HepG2 (cell line): ENCODE measurements around the gene TUBGCP4. TPM values are rescaled to one million over a fixed set of nuclear protein-coding genes. Genes with fewer than 3 reads are reported as not detected.

Source experiments
- CBFB ChIP-seq: sonication (generic); formaldehyde crosslinking; IDR thresholded peaks from 2 replicates; pipeline ENCODE4 v1.4.0; 2020; ENCODE audit warnings: missing genetic modification reagents
- CEBPB ChIP-seq: IDR thresholded peaks from 2 replicates; pipeline ENCODE4 v1.6.1; 2011; ENCODE audit warnings: low read depth, low read length, improper control_type of control experiment, borderline replicate concordance
- CENPBD1 ChIP-seq: sonication (generic); formaldehyde crosslinking; IDR thresholded peaks from 2 replicates; pipeline ENCODE4 v1.8.0; 2022; ENCODE audit warnings: missing genetic modification reagents, low read depth, mild to moderate bottlenecking, borderline replicate concordance
- CERS6 ChIP-seq: sonication (generic); formaldehyde crosslinking; IDR thresholded peaks from 2 replicates; pipeline ENCODE4 v1.5.0; 2020; ENCODE audit warnings: missing genetic modification reagents
- FOXP4 ChIP-seq: sonication (generic); formaldehyde crosslinking; IDR thresholded peaks from 2 replicates; pipeline ENCODE4 v1.4.0; 2020; ENCODE audit warnings: missing genetic modification reagents
- GATAD2A ChIP-seq: IDR thresholded peaks from 2 replicates; pipeline ENCODE4 v1.6.1; 2016
- MTF1 ChIP-seq: sonication (generic); formaldehyde crosslinking; IDR thresholded peaks from 2 replicates; pipeline ENCODE4 v1.5.0; 2020; ENCODE audit warnings: missing genetic modification reagents
- NFE2L2 ChIP-seq: fragments of 150-350 bp; IDR thresholded peaks from 2 replicates; pipeline ENCODE4 v1.6.1; 2014; ENCODE audit warnings: low read length
- NR2F6 ChIP-seq, 2 experiments: IDR thresholded peaks; 2 replicates each; pipeline ENCODE4 v1.6.1; 2016; ENCODE audit warnings: antibody characterized with exemption in 1 of 2, mild to moderate bottlenecking in 1 of 2
- RARA ChIP-seq: IDR thresholded peaks from 2 replicates; pipeline ENCODE4 v1.6.1; 2016; ENCODE audit warnings: missing genetic modification reagents, missing compliant biosample characterization
- SALL1 ChIP-seq: sonication (generic); formaldehyde crosslinking; IDR thresholded peaks from 2 replicates; pipeline ENCODE4 v1.8.0; 2022; ENCODE audit warnings: mild to moderate bottlenecking, missing genetic modification reagents
- SOX13 ChIP-seq, 3 experiments: fragments of 450-650 bp in 1 of 3; sonication (generic) in 1 of 3; formaldehyde crosslinking in 1 of 3; IDR thresholded peaks in 2 of 3; conservative IDR thresholded peaks in 1 of 3; 2 replicates each; pipeline versions ENCODE4 v1.5.0 to v1.6.1; 2016 to 2020; ENCODE audit warnings: antibody characterized with exemption in 1 of 3, mild to moderate bottlenecking in 1 of 3, missing compliant biosample characterization in 1 of 3, missing genetic modification reagents in 1 of 3, moderate library complexity in 1 of 3
- SOX6 ChIP-seq, 2 experiments: fragments of 450-650 bp in 1 of 2; sonication (generic) in 1 of 2; formaldehyde crosslinking in 1 of 2; IDR thresholded peaks; 2 replicates each; pipeline versions ENCODE4 v1.4.0 to v1.6.1; 2017 to 2020; ENCODE audit warnings: antibody characterized with exemption in 1 of 2, mild to moderate bottlenecking in 1 of 2, missing genetic modification reagents in 1 of 2
- SPEN ChIP-seq: sonication (generic); formaldehyde crosslinking; IDR thresholded peaks from 2 replicates; pipeline ENCODE4 v1.5.1; 2020; ENCODE audit warnings: low read depth, mild to moderate bottlenecking, missing genetic modification reagents
- SUZ12 ChIP-seq: fragments of 150-350 bp; IDR thresholded peaks from 2 replicates; pipeline ENCODE4 v1.6.1; 2014; ENCODE audit warnings: low read depth, low read length
- TCF7L2 ChIP-seq: IDR thresholded peaks from 2 replicates; pipeline ENCODE4 v1.6.1; 2011; ENCODE audit warnings: mild to moderate bottlenecking, low read depth, low read length, moderate library complexity
- ZFP36L1 ChIP-seq: sonication (generic); formaldehyde crosslinking; IDR thresholded peaks from 2 replicates; pipeline ENCODE4 v1.8.0; 2022; ENCODE audit warnings: mild to moderate bottlenecking, missing genetic modification reagents, moderate library complexity
- ZFP90 ChIP-seq: sonication (generic); formaldehyde crosslinking; IDR thresholded peaks from 2 replicates; pipeline ENCODE4 v1.8.0; 2022; ENCODE audit warnings: missing genetic modification reagents, mild to moderate bottlenecking, inconsistent platforms, borderline replicate concordance
- ZMAT3 ChIP-seq: sonication (generic); formaldehyde crosslinking; conservative IDR thresholded peaks from 2 replicates; pipeline ENCODE4 v1.7.0; 2021; ENCODE audit warnings: missing genetic modification reagents
- ZNF230 ChIP-seq: sonication (generic); formaldehyde crosslinking; IDR thresholded peaks from 2 replicates; pipeline ENCODE4 v1.4.0; 2020; ENCODE audit warnings: mild to moderate bottlenecking, missing genetic modification reagents
- ZNF3 ChIP-seq: IDR thresholded peaks from 2 replicates; pipeline ENCODE4 v1.7.0; 2017; ENCODE audit warnings: inconsistent platforms
- ZNF362 ChIP-seq: sonication (generic); formaldehyde crosslinking; IDR thresholded peaks from 2 replicates; pipeline ENCODE4 v1.4.0; 2020; ENCODE audit warnings: missing genetic modification reagents, mild to moderate bottlenecking, borderline replicate concordance
- ZNF441 ChIP-seq: sonication (generic); formaldehyde crosslinking; IDR thresholded peaks from 2 replicates; pipeline ENCODE4 v1.7.0; 2021; ENCODE audit warnings: missing genetic modification reagents, borderline replicate concordance
- ZNF761 ChIP-seq: sonication (generic); formaldehyde crosslinking; conservative IDR thresholded peaks from 2 replicates; pipeline ENCODE4 v1.4.0; 2020; ENCODE audit warnings: mild to moderate bottlenecking, missing genetic modification reagents
- ZNF770 ChIP-seq: sonication (generic); formaldehyde crosslinking; IDR thresholded peaks from 2 replicates; pipeline ENCODE4 v1.5.0; 2020; ENCODE audit warnings: mild to moderate bottlenecking, missing genetic modification reagents
- polyA plus RNA-seq, 8 experiments: library from polyadenylated mRNA; depleted of rRNA in 3 of 8; stranded (reverse) in 7 of 8; unstranded in 1 of 8; fragments of >200 nt; fragmentation: Illumina TruSeq in 4 of 8; extraction: Trizol in 4 of 8; gene quantifications; 2 replicates each; pipeline versions ENCODE4 v1.2.1 to v1.2.3, GENCODE V29; 2011 to 2016; ENCODE audit warnings: low read depth in 4 of 8, missing spikeins in 1 of 8, mixed read lengths in 1 of 8; ENCODE audit not compliant: insufficient read depth in 1 of 8
- total RNA-seq, 5 experiments: library from RNA; depleted of rRNA; stranded (reverse); fragments of >200 nt; fragmentation: Illumina TruSeq; extraction: Trizol; gene quantifications; 2 replicates each; pipeline ENCODE4 v1.2.3, GENCODE V29; 2016; ENCODE audit warnings: low read depth in 1 of 5

TUBGCP4 gene
- total and polyA plus RNA-seq, 2 of the 13 experiments (the other 11 are each of a cell fraction or from before 2014, with no cell fraction given), result 15.0 to 20.5 TPM

GRCh38 chr15:43439268-43439667 lies 68.4 kb downstream of the TUBGCP4 start (continued):
- no peak for TF ChIP-seq ZFP90 (CRISPR knock-in tag)
- TF ChIP-seq GATAD2A (CRISPR knock-in tag), result peak; percentile 64; the same call in 1 of the 2 replicates
- TF ChIP-seq CENPBD1, result no peak
- no peak for TF ChIP-seq CERS6 (CRISPR knock-in tag)
- TF ChIP-seq TCF7L2, result no peak
- TF ChIP-seq CEBPB, result peak; percentile 78; the same call in 1 of the 2 replicates
- TF ChIP-seq RARA, result peak; percentile 89
- TF ChIP-seq CBFB, result no peak
- no peak for TF ChIP-seq ZFP36L1 (CRISPR knock-in tag)
- no peak for TF ChIP-seq SOX6 (IDR thresholded peaks at IDR 0.05)
- peak; percentile 31; the same call in 1 of the 2 replicates for TF ChIP-seq SOX6 (CRISPR knock-in tag; IDR thresholded peaks at IDR 0.05)
- TF ChIP-seq ZNF362 (CRISPR knock-in tag), result no peak
- TF ChIP-seq ZNF761 (CRISPR knock-in tag), result no peak
- TF ChIP-seq ZNF770 (CRISPR knock-in tag), result no peak
- no peak for TF ChIP-seq ZMAT3
- TF ChIP-seq MTF1 (CRISPR knock-in tag), result no peak
- no peak for TF ChIP-seq ZNF3 (CRISPR knock-in tag)
- peak; percentile 63 for TF ChIP-seq NR2F6 (IDR thresholded peaks at IDR 0.05)
- TF ChIP-seq NR2F6 (CRISPR knock-in tag; IDR thresholded peaks at IDR 0.05), result peak; percentile 64
- peak; percentile 54 for TF ChIP-seq FOXP4 (CRISPR knock-in tag)
- no peak for TF ChIP-seq SUZ12
- no peak for TF ChIP-seq NFE2L2
- TF ChIP-seq SPEN (CRISPR knock-in tag), result no peak
- peak; percentile 36; the same call in 1 of the 2 replicates for TF ChIP-seq SALL1 (CRISPR knock-in tag)
- TF ChIP-seq ZNF441 (CRISPR knock-in tag), result no peak
- TF ChIP-seq SOX13 (IDR thresholded peaks at IDR 0.05), result no peak
- TF ChIP-seq SOX13 (CRISPR knock-in tag; conservative IDR thresholded peaks at IDR 0.05 in 1 of 2, IDR thresholded peaks at IDR 0.05 in 1 of 2), result no peak
- no peak for TF ChIP-seq ZNF230
